HEK293 (cell line): ENCODE data around the gene EXOC3.

Experiments used
- CTCF ChIP-seq: fragments of 450-650 bp; formaldehyde crosslinking; IDR thresholded peaks from 2 replicates; pipeline ENCODE4 v1.5.1; 2016; ENCODE audit warnings: missing biosample characterization, missing genetic modification characterization
- HIC1 ChIP-seq: fragments of 450-650 bp; formaldehyde crosslinking; IDR thresholded peaks from 2 replicates; pipeline ENCODE4 v1.5.1; 2016; ENCODE audit warnings: missing biosample characterization, missing genetic modification characterization
- INSM2 ChIP-seq: fragments of 450-650 bp; formaldehyde crosslinking; IDR thresholded peaks from 2 replicates; pipeline ENCODE4 v1.5.1; 2016; ENCODE audit warnings: missing biosample characterization, missing genetic modification characterization
- KLF9 ChIP-seq: fragments of 450-650 bp; formaldehyde crosslinking; IDR thresholded peaks from 2 replicates; pipeline ENCODE4 v1.5.1; 2016; ENCODE audit warnings: missing biosample characterization, missing genetic modification characterization, low read depth
- SETDB1 ChIP-seq: IDR thresholded peaks from one replicate; pipeline ENCODE4 v1.6.1; 2017; ENCODE audit warnings: mild to moderate bottlenecking, low read length, moderate library complexity, mixed read lengths; ENCODE audit not compliant: insufficient read length
- ZBTB7A ChIP-seq: fragments of 450-650 bp; formaldehyde crosslinking; IDR thresholded peaks from 2 replicates; pipeline ENCODE4 v1.5.1; 2016; ENCODE audit warnings: low read depth, missing biosample characterization, missing genetic modification characterization
- ZBTB8A ChIP-seq: fragments of 450-650 bp; formaldehyde crosslinking; IDR thresholded peaks from 2 replicates; pipeline ENCODE4 v1.5.1; 2016; ENCODE audit warnings: missing biosample characterization, missing genetic modification characterization
- ZFP69B ChIP-seq: fragments of 450-650 bp; formaldehyde crosslinking; IDR thresholded peaks from 2 replicates; pipeline ENCODE4 v1.5.1; 2016; ENCODE audit warnings: missing biosample characterization, missing genetic modification characterization
- ZNF146 ChIP-seq: fragments of 450-650 bp; formaldehyde crosslinking; IDR thresholded peaks from 2 replicates; pipeline ENCODE4 v1.5.1; 2016; ENCODE audit warnings: missing biosample characterization, missing genetic modification characterization
- ZNF148 ChIP-seq: fragments of 450-650 bp; formaldehyde crosslinking; IDR thresholded peaks from 2 replicates; pipeline ENCODE4 v1.5.0; 2017; ENCODE audit warnings: missing biosample characterization, missing genetic modification characterization, borderline replicate concordance
- ZNF18 ChIP-seq: fragments of 450-650 bp; formaldehyde crosslinking; IDR thresholded peaks from 2 replicates; pipeline ENCODE4 v1.5.1; 2016; ENCODE audit warnings: missing biosample characterization, missing genetic modification characterization
- ZNF335 ChIP-seq: fragments of 450-650 bp; formaldehyde crosslinking; conservative IDR thresholded peaks from 2 replicates; pipeline ENCODE4 v1.5.1; 2016; ENCODE audit warnings: missing biosample characterization, missing genetic modification characterization
- ZNF398 ChIP-seq: fragments of 450-650 bp; formaldehyde crosslinking; IDR thresholded peaks from 2 replicates; pipeline ENCODE4 v1.5.1; 2017; ENCODE audit warnings: missing biosample characterization, missing genetic modification characterization
- ZNF426 ChIP-seq: fragments of 450-650 bp; formaldehyde crosslinking; IDR thresholded peaks from 2 replicates; pipeline ENCODE4 v1.5.1; 2017; ENCODE audit warnings: missing biosample characterization, missing genetic modification characterization, mild to moderate bottlenecking, inconsistent platforms, moderate library complexity
- ZNF521 ChIP-seq: fragments of 450-650 bp; formaldehyde crosslinking; IDR thresholded peaks from 2 replicates; pipeline ENCODE4 v1.5.1; 2017; ENCODE audit warnings: missing biosample characterization, mild to moderate bottlenecking, missing genetic modification characterization
- ZNF610 ChIP-seq: fragments of 450-650 bp; formaldehyde crosslinking; IDR thresholded peaks from 2 replicates; pipeline ENCODE4 v1.5.1; 2016; ENCODE audit warnings: missing biosample characterization, missing genetic modification characterization, borderline replicate concordance
- ZNF621 ChIP-seq: fragments of 450-650 bp; formaldehyde crosslinking; IDR thresholded peaks from 2 replicates; pipeline ENCODE4 v1.5.1; 2017; ENCODE audit warnings: missing biosample characterization, missing genetic modification characterization
- ZNF785 ChIP-seq: fragments of 450-650 bp; formaldehyde crosslinking; IDR thresholded peaks from 2 replicates; pipeline ENCODE4 v1.5.1; 2016; ENCODE audit warnings: missing biosample characterization, missing genetic modification characterization
- ZNF843 ChIP-seq: fragments of 450-650 bp; formaldehyde crosslinking; IDR thresholded peaks from 2 replicates; pipeline ENCODE4 v1.5.1; 2016; ENCODE audit warnings: missing biosample characterization, missing genetic modification characterization

The EXOC3 gene

GRCh38 chr5:472076-472655 lies 29.2 kb downstream of the EXOC3 start (continued):
- TF ChIP-seq ZNF398, result peak; percentile 54; the same call in 1 of the 2 replicates
- no peak for TF ChIP-seq ZBTB7A (tag by site-specific recombination)
- peak; percentile 67 for TF ChIP-seq KLF9
- no peak for TF ChIP-seq ZNF843 (tag by site-specific recombination)
- peak; percentile 100 for TF ChIP-seq ZFP69B (tag by site-specific recombination)
- no peak for TF ChIP-seq ZNF426
- TF ChIP-seq ZNF146 (tag by site-specific recombination), result no peak
- no peak for TF ChIP-seq INSM2 (tag by site-specific recombination)
- TF ChIP-seq ZNF785 (tag by site-specific recombination), result no peak
- TF ChIP-seq SETDB1, result no peak
- no peak for TF ChIP-seq ZNF521 (tag by site-specific recombination)
- TF ChIP-seq ZNF18, result no peak
- no peak for TF ChIP-seq CTCF (tag by site-specific recombination)
- TF ChIP-seq ZNF148 (tag by site-specific recombination), result no peak
- peak; percentile 42; the same call in 1 of the 2 replicates for TF ChIP-seq HIC1 (tag by site-specific recombination)
- TF ChIP-seq ZBTB8A (tag by site-specific recombination), result peak; percentile 35; the same call in 1 of the 2 replicates
- no peak for TF ChIP-seq ZNF335 (tag by site-specific recombination)
- TF ChIP-seq ZNF610 (tag by site-specific recombination), result no peak
- TF ChIP-seq ZNF621 (tag by site-specific recombination), result no peak
